Omental fat pad (tissue), 4 donors: ENCODE results near the gene NPBWR2. TPM values are rescaled to one million over a fixed set of nuclear protein-coding genes. Genes with fewer than 3 reads are reported as not detected.
A peak's percentile ranks its signal among the peaks of the same experiment; 100 is the strongest.

Experiments used
- ATAC-seq: fragments of 150-250 bp; one replicate; pipeline ENCODE4 v1.9.1; 2016; ENCODE audit warnings: mild to moderate bottlenecking, moderate library complexity; ENCODE audit not compliant: low FRiP score
- DNase-seq: peaks from one replicate; pipeline ENCODE4 v3.0.0-alpha.2; 2019; ENCODE audit warnings: low spot score
- total RNA-seq, 4 donors: library from RNA; depleted of rRNA; stranded (reverse); fragments of >200 nt; gene quantifications; one replicate each; pipeline ENCODE4 v1.1.0, GENCODE V29; 2016
- TF ChIP-seq, protein P1 (sequence below), 3 donors: fragments of 450-650 bp; IDR thresholded peaks; one replicate each; pipeline ENCODE4 v1.5.1; 2016 to 2017; ENCODE audit warnings: antibody characterized with exemption in 3 of 3, mild to moderate bottlenecking in 3 of 3, moderate library complexity in 2 of 3

NPBWR2 gene
- total RNA-seq, 4 donors from 2014 or later, result not detected

DNA sequence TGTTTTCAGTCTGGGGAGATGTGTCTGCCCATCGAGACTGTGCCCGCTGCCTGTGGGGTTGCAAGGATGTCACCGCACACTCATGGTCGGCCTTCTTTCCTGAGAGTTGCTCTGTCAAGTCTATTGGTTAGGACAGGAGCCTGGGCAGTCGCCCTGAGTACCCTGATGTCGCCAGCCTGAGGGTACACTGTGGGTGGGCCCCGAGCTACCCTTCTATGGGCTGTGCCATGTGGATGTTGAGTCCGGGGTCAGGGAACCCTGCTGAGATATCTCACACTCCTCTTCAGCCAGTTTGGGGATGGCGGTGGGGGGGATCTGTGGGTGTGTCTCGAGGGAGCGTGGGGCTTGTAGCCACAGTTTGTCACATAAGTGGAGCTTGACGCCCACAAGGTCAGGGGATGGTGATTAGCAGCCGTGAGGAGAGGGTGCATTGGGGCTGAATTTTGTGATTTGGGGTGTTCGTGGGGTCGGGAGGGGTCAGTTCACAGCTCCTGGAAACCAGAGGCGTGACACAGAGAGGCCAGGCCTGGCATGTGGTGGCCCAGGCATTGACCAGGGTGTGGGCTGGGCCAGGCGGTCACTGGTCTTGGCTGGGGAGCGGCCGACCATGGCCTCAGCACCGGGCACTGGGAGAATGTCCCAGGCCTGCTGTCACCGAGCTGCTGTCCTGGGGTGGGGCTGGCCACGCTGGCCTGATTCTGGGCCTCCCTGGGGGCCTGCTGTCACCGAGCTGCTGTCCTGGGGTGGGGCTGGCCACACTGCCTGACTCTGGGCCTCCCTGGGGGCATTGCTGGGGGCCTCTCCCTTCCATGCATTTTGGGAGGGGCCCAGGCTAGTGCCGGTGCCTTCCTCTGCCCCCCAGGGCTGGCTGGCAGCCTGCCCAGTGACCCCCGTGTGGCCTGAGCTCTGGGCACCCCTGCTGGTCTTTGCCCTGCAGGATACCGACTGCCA, 1.6 kb upstream of the NPBWR2 start:
- DNase-seq, result peak; percentile 13
- TF ChIP-seq, protein P1, sequence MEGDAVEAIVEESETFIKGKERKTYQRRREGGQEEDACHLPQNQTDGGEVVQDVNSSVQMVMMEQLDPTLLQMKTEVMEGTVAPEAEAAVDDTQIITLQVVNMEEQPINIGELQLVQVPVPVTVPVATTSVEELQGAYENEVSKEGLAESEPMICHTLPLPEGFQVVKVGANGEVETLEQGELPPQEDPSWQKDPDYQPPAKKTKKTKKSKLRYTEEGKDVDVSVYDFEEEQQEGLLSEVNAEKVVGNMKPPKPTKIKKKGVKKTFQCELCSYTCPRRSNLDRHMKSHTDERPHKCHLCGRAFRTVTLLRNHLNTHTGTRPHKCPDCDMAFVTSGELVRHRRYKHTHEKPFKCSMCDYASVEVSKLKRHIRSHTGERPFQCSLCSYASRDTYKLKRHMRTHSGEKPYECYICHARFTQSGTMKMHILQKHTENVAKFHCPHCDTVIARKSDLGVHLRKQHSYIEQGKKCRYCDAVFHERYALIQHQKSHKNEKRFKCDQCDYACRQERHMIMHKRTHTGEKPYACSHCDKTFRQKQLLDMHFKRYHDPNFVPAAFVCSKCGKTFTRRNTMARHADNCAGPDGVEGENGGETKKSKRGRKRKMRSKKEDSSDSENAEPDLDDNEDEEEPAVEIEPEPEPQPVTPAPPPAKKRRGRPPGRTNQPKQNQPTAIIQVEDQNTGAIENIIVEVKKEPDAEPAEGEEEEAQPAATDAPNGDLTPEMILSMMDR (IDR thresholded peaks at IDR 0.05), result no peak
- ATAC-seq, result no peak

DNA sequence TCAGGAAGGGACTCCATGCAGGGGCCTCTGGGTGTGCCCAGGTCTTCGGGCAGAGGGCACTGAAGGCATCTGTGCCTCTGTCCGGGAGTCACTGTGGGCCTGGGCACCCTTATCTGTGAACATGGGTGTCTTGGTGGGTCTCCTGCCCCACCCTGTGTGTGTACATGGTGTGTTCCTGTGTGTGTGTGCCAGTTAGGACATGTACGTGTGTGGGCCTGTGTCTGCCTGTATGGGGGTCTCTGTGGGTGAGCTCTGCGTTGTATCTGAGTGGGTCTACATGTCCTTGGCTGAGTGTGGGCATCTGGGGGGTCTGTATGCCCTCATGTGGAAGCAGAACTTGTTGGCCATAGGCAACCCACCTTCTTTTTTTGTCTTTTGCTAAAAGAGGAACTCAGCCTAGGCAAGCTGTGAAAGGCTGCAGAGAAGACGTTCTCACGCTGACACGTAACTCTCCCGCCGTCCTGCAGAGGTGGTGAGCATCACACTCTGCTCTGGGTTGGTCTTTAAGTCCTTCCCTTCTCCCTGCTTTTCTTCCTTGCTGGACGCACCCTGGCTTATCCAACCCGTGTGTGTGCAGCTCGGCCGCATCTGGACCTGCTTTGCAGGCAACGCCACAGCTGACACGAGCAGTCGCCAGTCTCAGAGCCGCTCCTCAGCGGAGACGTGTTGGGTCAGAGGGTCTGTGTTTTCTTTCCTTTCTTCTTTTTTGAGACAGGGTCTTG, 532 bp upstream of the NPBWR2 start:
- TF ChIP-seq, protein P1 (IDR thresholded peaks at IDR 0.05), result no peak
- no peak for ATAC-seq
- peak; percentile 14 for DNase-seq

DNA sequence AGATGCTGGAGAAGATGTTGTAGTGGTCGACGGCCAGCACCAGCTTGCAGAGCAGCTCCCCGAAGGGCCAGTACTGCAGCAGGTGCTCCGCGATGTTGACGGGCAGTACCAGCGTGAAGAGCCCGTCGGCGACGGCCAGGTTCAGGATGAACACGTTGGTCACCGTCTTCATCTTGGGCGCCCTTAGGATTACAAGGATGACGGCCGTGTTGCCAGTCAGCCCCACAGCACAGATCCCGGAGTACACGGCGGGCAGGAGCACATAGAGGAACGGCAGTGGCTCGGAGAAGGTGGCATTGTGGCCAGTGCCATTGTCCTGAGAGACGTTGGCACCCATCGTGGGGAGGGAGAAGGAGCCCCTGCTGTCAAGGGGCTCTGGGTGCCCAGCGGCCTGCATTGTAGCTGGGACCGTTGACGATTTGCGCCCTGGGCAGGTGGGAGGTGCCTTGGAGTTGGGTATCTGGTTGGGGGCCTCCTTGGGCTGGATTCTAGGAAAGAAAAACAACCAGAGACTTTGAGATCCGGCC, 867 bp downstream of the NPBWR2 start:
- DNase-seq, result peak; percentile 7
- ATAC-seq, result no peak
- TF ChIP-seq, protein P1 (IDR thresholded peaks at IDR 0.05), result no peak

DNA sequence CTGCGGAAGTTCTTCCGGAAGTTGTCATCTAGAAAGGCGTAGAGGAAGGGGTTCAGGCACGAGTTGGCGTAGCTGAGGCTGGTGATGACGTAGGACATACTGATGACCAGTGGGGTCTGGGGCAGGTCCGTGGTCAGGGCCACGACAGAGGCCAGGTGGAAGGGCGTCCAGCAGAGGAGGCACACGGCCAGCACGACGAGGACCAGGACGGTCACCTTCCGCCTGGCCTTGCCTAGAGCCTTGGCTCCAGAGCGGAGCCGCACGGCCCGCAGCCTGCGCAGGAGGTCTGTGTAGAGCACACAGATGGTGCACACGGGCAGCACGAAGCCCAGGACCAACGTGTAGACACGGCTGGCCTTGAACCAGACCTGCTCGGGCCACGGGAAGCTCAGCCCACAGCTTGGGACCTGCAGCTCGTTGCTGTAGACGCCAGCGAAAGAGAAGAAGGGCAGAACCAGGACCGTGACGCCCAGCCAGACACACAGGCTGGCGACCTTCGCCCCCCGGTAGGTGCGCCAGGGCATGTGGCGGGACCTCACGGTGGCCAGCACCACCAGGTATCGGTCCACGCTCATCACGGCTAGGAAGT, 1.4 kb downstream of the NPBWR2 start:
- TF ChIP-seq, protein P1 (IDR thresholded peaks at IDR 0.05), result no peak
- peak; percentile 16 for DNase-seq

DNA sequence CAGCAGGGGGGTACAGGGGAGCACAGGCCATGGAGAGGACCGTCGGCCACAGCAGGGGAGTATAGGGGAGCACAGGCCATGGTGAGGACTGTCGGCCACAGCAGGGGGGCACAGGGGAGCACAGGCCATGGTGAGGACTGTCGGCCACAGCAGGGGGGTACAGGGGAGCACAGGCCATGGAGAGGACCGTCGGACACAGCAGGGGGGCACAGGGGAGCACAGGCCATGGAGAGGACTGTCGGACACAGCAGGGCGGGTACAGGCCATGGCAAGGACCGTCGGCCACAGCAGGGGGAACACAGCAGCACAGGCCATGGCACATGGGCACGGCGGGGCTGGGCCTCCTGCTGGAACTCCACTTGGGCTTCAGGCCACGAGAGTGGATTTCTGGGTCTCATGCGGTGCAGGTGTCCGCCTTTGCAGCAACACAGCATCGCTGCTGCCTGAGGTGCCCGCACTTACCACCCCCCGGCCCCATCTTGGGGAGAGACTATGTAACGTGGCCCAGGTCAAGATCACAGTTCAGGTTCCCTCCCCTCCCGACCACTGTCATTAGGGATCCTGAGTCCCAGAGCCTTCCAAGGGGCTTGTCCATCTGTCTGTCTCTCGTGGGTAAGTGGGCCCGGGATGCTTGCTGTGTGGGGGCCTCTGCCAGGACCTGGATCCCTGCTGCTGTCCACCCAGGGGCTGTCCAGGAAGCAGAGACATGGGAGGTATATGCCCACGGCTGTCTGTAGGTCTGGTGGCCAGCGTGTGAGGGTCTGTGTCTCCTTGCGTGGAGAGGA, 2.5 kb downstream of the NPBWR2 start:
- no peak for ATAC-seq
- DNase-seq, result peak; percentile 13
- TF ChIP-seq, protein P1 (IDR thresholded peaks at IDR 0.05), result no peak

More for the DNA sequence above, 1.4 kb downstream of the NPBWR2 start:
- no peak for ATAC-seq
